PC-9 (cell line): Measurements from ENCODE around the gene HABP4.

Experiments
- CTCF ChIP-seq: fragments of 200-600 bp; sonication (generic); conservative IDR thresholded peaks from 2 replicates; pipeline ENCODE4 v1.6.1; 2017; ENCODE audit warnings: mixed run types, antibody characterized with exemption, mild to moderate bottlenecking, moderate library complexity
- EZH2 ChIP-seq: fragments of 200-600 bp; sonication (generic); IDR thresholded peaks from 2 replicates; pipeline ENCODE4 v1.8.0; 2017; ENCODE audit warnings: antibody characterized with exemption, low read depth

- TF ChIP-seq CTCF (no peak), EZH2 (no peak)
Observed at GRCh38 chr9:96484521-96484931, 34.6 kb downstream of the HABP4 start.
